ENCODE measurements around the gene NLRP4.
A peak's percentile ranks its signal among the peaks of the same experiment; 100 is the strongest.

NLRP4 gene

GRCh38 chr19:55836340-55836739, at the start of gene NLRP4:
Gene NLRP4, plus strand, starts transcription at chr19:55836540. Its CDS starts 15,541 bp downstream, at chr19:55852081.
- FAIRE-seq, result no peak
- DNase-seq (ENCODE audit: insufficient read length, low spot score), result no peak

- no peak for FAIRE-seq
Observed at GRCh38 chr19:55795021-55795420, 41.3 kb upstream of the NLRP4 start.

GRCh38 chr19:55801416-55801815, 34.9 kb upstream of the NLRP4 start:
- FAIRE-seq (no peak), DNase-seq (ENCODE audit: insufficient read length, low spot score) (no peak)

More at GRCh38 chr19:55795021-55795420, 41.3 kb upstream of the NLRP4 start:
- DNase-seq (ENCODE audit: insufficient read length, low spot score), result no peak

GRCh38 chr19:55802281-55802680, 34.1 kb upstream of the NLRP4 start:
- no peak for FAIRE-seq

GRCh38 chr19:55809381-55810058, 26.8 kb upstream of the NLRP4 start:
- DNase-seq (ENCODE audit: insufficient read length, low spot score) (peak; percentile 46), FAIRE-seq (peak; percentile 23)

More at GRCh38 chr19:55802281-55802680, 34.1 kb upstream of the NLRP4 start:
- DNase-seq (ENCODE audit: insufficient read length, low spot score), result no peak

GRCh38 chr19:55811340-55811739, 25.0 kb upstream of the NLRP4 start:
- DNase-seq (ENCODE audit: insufficient read length, low spot score), result no peak
- FAIRE-seq, result no peak

- no peak for DNase-seq (ENCODE audit: insufficient read length, low spot score)
- FAIRE-seq, result no peak
Observed at GRCh38 chr19:55812449-55812848, 23.9 kb upstream of the NLRP4 start.

GRCh38 chr19:55813906-55814305, 22.4 kb upstream of the NLRP4 start:
- FAIRE-seq, result no peak
- no peak for DNase-seq (ENCODE audit: insufficient read length, low spot score)

GRCh38 chr19:55820037-55820436, 16.3 kb upstream of the NLRP4 start:
- FAIRE-seq (no peak), DNase-seq (ENCODE audit: insufficient read length, low spot score) (no peak)

GRCh38 chr19:55830656-55831055, 5.7 kb upstream of the NLRP4 start:
- DNase-seq (ENCODE audit: insufficient read length, low spot score) (no peak), FAIRE-seq (no peak)

- FAIRE-seq, result no peak
Observed at GRCh38 chr19:55831846-55832245, 4.5 kb upstream of the NLRP4 start, which contains the start of gene NLRP11. Gene NLRP11, minus strand, starts transcription at chr19:55831999. Its CDS starts 13,825 bp downstream, at chr19:55818174.

GRCh38 chr19:55832676-55833075, 3.7 kb upstream of the NLRP4 start:
- DNase-seq (ENCODE audit: insufficient read length, low spot score) (no peak), FAIRE-seq (no peak)

More at GRCh38 chr19:55831846-55832245, 4.5 kb upstream of the NLRP4 start, which contains the start of gene NLRP11:
- no peak for DNase-seq (ENCODE audit: insufficient read length, low spot score)

- FAIRE-seq, result no peak
Observed at GRCh38 chr19:55838251-55838650, 1.9 kb downstream of the NLRP4 start.

GRCh38 chr19:55838906-55839305, 2.6 kb downstream of the NLRP4 start:
- no peak for DNase-seq (ENCODE audit: insufficient read length, low spot score)
- FAIRE-seq, result no peak

More at GRCh38 chr19:55838251-55838650, 1.9 kb downstream of the NLRP4 start:
- DNase-seq (ENCODE audit: insufficient read length, low spot score), result no peak

GRCh38 chr19:55855160-55855559, 18.8 kb downstream of the NLRP4 start:
- DNase-seq (ENCODE audit: insufficient read length, low spot score), result no peak
- no peak for FAIRE-seq

GRCh38 chr19:55857149-55857548, 20.8 kb downstream of the NLRP4 start:
- FAIRE-seq, result no peak
- no peak for DNase-seq (ENCODE audit: insufficient read length, low spot score)

GRCh38 chr19:55857974-55858373, 21.6 kb downstream of the NLRP4 start:
- FAIRE-seq (no peak), DNase-seq (ENCODE audit: insufficient read length, low spot score) (no peak)

- FAIRE-seq (no peak), DNase-seq (ENCODE audit: insufficient read length, low spot score) (no peak)
Observed at GRCh38 chr19:55858401-55858800, 22.1 kb downstream of the NLRP4 start.

- no peak for DNase-seq (ENCODE audit: insufficient read length, low spot score)
- no peak for FAIRE-seq
Observed at GRCh38 chr19:55858969-55859368, 22.6 kb downstream of the NLRP4 start.

GRCh38 chr19:55866521-55866920, 30.2 kb downstream of the NLRP4 start:
- DNase-seq (ENCODE audit: insufficient read length, low spot score) (no peak), FAIRE-seq (no peak)

- no peak for FAIRE-seq
Observed at GRCh38 chr19:55867101-55867500, 30.8 kb downstream of the NLRP4 start.

GRCh38 chr19:55870736-55871135, 34.4 kb downstream of the NLRP4 start:
- no peak for DNase-seq (ENCODE audit: insufficient read length, low spot score)
- FAIRE-seq, result no peak

More at GRCh38 chr19:55867101-55867500, 30.8 kb downstream of the NLRP4 start:
- no peak for DNase-seq (ENCODE audit: insufficient read length, low spot score)
